Breast epithelium (tissue), 3 donors: ENCODE data around the gene CSAD.
A peak's percentile ranks its signal among the peaks of the same experiment; 100 is the strongest.

Experiments used
- POLR2A ChIP-seq: fragments of 450-650 bp; IDR thresholded peaks from one replicate; pipeline ENCODE4 v1.6.1; 2016; ENCODE audit warnings: antibody characterized with exemption, mild to moderate bottlenecking, moderate library complexity
- POLR2AphosphoS5 ChIP-seq, 3 donors: sonication (generic); formaldehyde crosslinking; IDR thresholded peaks; one replicate each; pipeline ENCODE4 v1.6.1; 2017; ENCODE audit warnings: antibody characterized with exemption in 3 of 3
- TF ChIP-seq, protein P1 (sequence below), 3 donors: fragments of 450-650 bp; IDR thresholded peaks; one replicate each; pipeline ENCODE4 v1.5.1; 2016 to 2017; ENCODE audit warnings: antibody characterized with exemption in 3 of 3, mild to moderate bottlenecking in 3 of 3, moderate library complexity in 3 of 3

DNA sequence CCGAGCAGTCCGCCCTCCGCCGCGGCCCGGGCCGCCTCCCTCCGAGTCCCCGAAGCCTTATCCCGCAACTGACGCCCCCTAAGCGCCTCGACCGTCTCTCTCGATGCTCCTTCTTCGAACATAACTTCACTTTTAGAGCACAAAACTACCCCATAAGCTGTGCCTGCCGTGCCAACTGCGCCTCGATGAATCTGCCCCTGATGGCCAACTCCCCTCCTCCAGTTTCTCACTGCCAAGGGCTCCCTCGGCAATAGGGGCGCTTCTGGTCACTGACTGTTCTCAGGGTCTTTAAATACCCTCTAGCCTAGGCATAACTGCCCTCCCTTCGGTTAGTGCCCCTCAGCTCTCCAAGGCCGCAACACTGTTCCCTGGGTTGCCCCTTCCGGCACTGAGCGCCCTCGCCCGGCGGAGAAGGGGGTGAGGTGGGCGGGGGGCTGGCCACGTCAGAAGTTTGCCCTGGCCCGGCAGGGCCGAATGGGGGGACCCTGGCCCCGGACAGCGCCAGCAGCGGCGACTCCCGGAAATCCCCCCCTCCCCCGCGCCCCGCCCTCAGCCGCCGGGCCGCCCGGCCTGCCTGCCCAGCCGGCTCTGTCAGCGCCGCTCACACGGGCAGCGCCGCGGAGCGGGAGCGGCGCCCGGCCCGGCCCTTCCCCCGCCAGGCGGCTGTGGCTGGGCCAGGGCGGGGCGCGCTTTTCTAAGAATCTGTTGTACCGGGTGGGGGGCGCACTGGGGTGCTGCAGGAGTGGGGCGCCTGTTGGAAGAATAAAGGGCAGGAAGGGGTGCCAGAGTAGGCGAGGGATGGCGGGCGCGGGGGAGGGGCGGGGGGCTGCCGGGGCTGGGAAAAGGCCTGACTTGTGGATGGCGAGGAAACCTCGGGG lies 40.7 kb upstream of the CSAD start:
- TF ChIP-seq, protein P1, sequence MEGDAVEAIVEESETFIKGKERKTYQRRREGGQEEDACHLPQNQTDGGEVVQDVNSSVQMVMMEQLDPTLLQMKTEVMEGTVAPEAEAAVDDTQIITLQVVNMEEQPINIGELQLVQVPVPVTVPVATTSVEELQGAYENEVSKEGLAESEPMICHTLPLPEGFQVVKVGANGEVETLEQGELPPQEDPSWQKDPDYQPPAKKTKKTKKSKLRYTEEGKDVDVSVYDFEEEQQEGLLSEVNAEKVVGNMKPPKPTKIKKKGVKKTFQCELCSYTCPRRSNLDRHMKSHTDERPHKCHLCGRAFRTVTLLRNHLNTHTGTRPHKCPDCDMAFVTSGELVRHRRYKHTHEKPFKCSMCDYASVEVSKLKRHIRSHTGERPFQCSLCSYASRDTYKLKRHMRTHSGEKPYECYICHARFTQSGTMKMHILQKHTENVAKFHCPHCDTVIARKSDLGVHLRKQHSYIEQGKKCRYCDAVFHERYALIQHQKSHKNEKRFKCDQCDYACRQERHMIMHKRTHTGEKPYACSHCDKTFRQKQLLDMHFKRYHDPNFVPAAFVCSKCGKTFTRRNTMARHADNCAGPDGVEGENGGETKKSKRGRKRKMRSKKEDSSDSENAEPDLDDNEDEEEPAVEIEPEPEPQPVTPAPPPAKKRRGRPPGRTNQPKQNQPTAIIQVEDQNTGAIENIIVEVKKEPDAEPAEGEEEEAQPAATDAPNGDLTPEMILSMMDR (IDR thresholded peaks at IDR 0.05) = peak in 1 of 3 donors; percentile 17
- TF ChIP-seq POLR2AphosphoS5 (IDR thresholded peaks at IDR 0.05) (peak; percentile 36 to 73 (median 53)), POLR2A (peak; percentile 61)
